NCI-H748 (cell line): ENCODE data around the gene SULF2.

Experiments
- DNase-seq: peaks from one replicate; lab custom pipeline; 2025; ENCODE audit not compliant: unreplicated experiment; lab: John Stamatoyannopoulos, UW

The SULF2 gene

GRCh38 chr20:47688385-47689381, 96.6 kb downstream of the SULF2 start:
- DNase-seq: no peak

DNA sequence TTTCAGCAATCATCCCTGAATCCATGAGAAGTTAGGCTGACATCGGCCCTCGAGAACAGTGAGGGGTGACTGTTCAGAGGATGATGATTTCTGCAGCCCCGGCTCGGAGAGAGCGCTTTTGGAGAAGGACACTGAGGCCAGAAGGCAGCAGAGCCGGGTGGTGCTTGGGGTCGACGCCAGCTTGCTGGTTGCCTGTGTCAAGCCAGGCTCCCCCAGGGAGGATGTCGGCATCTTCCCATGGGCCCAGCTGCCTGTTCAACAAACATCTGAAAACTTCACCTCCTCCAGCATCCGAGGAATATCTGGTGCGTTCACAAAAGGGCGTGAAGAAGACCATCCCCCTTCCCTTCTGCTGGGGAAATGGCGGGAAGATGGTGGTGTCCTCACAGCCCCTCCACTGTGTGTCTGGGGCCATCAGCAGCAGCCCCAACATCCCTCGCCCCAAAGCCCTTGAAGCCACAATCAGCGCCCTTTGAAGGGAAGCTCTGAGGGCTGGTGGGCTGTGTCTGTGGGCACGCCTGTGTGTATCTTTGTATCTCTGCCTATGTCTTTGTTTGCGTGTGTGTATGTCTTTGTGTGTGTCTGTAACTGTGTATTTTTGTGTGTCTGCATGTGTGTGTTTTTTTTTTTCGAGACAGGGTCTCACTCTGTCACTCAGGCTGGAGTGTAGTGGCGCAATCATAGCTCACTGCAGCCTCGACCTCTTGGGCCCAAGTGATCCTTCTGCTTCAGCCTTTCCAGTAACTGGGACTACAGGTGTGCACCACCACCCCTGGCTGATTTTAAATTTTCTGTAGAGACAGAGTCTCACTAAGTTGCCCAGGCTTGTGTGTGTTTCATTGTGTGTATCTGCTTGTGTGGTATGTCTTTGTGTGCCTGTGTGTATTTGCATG, 97.9 kb downstream of the SULF2 start:
- DNase-seq: no peak

GRCh38 chr20:47686545-47686944, 98.7 kb downstream of the SULF2 start:
- DNase-seq: no peak

- no peak for DNase-seq
Observed at GRCh38 chr20:47684306-47685080, 100.8 kb downstream of the SULF2 start.

DNA sequence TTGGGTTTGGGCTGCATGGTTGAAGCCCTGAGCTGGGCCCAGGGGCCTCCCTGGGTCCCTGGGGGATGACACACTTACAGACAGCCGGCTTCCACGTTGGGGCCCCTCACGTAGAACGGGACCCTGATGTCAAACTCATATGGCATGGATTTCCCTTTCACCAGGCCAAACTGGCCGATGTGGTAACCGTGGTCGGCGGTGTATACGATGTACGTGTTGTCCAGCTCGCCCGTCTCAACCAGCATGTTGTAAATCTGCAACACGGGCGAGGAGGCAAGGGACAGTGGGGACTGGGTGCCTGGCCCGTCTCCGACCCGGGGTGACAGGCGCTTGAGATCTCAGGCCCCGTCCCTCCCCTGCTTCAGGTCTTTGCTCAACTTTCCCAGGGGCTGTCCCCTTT, 102.4 kb downstream of the SULF2 start:
- DNase-seq: no peak

- no peak for DNase-seq
Observed at GRCh38 chr20:47682028-47682783, 103.1 kb downstream of the SULF2 start.

GRCh38 chr20:47680804-47681529, 104.3 kb downstream of the SULF2 start:
- DNase-seq: no peak

DNA sequence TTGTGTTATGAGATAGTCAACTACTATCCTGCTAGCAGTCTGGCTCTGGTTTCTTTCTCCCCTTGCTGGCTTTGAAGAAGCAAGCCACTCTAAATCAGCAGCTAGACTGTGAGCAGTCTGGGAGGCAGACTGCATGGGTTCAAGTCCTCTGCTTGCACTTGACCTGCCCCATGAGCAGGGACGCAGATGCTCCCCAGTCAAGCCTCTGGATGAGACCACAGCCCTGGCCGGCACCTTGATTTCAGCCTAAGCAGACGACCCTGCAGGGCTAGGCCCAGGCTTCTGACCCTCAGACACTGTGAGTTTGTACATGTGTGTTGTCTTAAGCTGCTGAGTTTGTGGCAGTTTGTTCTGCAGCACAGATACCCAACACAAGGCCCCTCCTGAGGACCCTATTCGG, 105.8 kb downstream of the SULF2 start:
- no peak for DNase-seq

DNA sequence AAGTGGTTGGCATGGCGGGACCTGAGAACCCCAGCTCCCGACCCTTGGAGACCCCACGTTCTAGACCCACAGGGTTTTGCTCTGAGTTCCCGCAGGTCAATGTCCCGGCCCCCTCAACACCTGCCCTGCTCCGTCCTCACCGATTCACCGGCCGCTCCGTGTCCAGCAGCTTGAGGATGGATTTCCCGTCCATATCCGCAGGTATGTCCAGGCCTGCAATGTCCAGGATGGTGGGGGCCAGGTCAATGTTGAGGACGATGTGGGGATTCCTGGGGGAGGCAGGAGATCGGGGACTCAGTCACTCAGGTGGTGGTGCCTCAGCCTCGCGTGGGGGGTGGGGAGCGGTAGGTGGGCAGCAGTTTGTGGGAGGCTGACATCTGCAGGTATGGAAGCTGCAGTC, 106.7 kb downstream of the SULF2 start:
- DNase-seq: no peak

GRCh38 chr20:47677635-47678453, 107.4 kb downstream of the SULF2 start:
- peak; percentile 48 for DNase-seq

DNA sequence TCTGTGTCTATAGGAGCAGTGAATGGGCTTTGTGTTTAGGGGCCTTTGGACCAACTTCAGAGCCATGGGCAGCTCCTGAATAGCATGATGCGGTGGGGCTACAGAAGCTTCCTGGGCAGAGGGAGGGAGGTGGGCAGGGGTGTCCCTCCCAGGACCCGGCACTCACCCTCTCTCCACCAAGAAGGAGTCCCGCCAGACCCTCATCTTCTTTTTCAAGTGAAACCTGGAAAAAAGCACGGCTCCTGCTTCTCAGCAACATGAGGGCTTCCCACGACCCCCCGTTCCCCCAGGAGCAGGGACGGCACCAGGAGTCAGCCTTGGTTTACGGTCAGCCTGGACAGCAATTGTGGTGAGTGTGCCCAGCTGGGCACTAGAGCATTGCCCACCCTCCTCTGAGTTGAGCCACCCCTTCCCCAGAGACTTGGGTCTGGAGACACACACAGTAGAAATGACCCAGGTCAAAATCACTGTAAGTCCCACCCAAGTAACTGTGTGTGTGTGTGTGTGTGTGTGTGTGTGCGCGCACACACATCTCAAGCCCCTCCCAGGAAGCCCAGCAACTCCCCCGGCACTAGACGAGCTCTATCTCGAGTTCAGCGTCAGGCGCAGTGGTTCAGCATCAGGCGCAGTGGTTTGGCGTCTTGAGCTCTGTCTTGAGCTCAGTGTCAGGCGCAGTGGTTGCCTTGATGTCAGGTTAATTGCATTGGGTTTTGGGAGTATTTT, 108.2 kb downstream of the SULF2 start:
- DNase-seq: no peak

GRCh38 chr20:47676219-47676721, 109.0 kb downstream of the SULF2 start:
- DNase-seq: no peak

GRCh38 chr20:47675190-47676142, 109.8 kb downstream of the SULF2 start:
- DNase-seq: no peak

DNA sequence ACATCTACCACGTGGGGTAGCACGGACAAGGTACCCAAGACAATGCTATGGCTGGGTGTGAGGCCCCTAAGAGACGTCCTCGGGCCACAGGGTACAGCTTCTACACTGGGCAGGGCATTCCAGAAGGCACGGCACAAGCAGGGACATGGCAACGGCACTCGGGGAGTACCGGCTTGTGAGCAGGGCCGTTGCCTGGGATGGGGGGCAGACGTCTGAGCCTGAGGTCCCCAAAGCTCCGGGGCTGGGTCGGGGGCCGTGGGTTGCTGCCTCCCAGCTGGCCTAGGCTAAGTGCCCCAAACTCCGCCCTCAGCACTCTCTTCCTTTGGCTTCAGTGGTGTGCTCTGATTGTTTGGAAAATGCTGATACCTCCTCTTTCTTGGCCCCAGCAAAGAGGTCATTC, 110.6 kb downstream of the SULF2 start:
- no peak for DNase-seq

DNA sequence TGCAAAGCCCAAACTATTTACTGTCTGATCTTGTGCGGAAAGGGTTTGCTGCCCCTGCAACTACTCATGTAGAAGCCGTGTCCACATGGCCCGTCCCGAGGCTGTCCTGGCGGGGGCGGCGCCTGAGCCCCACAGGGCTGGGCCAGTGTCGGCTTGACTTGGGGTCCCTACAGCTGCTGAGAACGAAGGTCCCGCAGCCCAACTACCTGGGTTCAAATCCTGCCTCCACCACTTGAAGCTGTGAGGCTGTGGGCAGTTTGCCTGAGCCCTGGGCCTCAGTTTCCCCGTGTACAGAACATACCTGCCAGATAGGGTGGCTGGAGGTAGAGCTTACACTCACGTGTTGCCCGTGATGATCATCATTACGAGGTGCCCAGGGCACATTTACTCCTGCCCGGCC, 111.1 kb downstream of the SULF2 start:
- DNase-seq: no peak

DNA sequence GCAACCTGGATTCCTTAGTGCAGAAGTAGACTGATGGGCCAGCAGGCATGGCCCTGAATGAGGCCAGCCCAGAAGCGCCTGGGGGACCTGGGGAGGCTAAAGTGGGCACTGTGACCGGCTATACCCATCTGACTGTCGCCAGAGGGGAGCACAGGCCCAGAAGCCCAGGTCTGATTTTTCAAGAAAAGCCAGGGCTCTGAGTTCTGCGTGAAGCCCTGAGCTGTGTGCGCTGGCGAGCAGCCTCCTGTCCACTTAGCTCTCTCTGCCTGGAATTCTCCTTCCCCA, 111.7 kb downstream of the SULF2 start:
- DNase-seq: no peak
